HUDEP-2 (cell line): ENCODE measurements around the gene CYSTM1.

ENCODE experiments used
- DNase-seq, 76 experiments: peaks; one replicate each; lab custom pipeline; 2025; ENCODE audit not compliant: unreplicated experiment in 76 of 76; lab: John Stamatoyannopoulos, UW

The CYSTM1 gene

GRCh38 chr5:140286424-140286823 is 111.4 kb downstream of the CYSTM1 start:
- no peak for DNase-seq

GRCh38 chr5:140287801-140288521 is 113.0 kb downstream of the CYSTM1 start:
- DNase-seq: no peak

- no peak for DNase-seq
Observed at GRCh38 chr5:140292212-140293036, 117.4 kb downstream of the CYSTM1 start.
